K562 (cell line): Measurements from ENCODE around the gene RNF214. TPM values are rescaled to one million over a fixed set of nuclear protein-coding genes. Genes with fewer than 3 reads are reported as not detected.
"Not testable (repeated sequence)": the region's sequence is repeated elsewhere in the genome, so short reads cannot be mapped to it uniquely, and the experiment has no call there.

ENCODE experiments used
- ATAC-seq: fragments of 200-7000 bp; cut with Tn5 transposase; 3 replicates; pipeline ENCODE4 v1.9.1; 2020; ENCODE audit warnings: moderate library complexity
- BruUV-seq: library from RNA; stranded (reverse); fragments of 400-500 nt; replicated peaks from 2 replicates; lab custom pipeline; 2021; lab: Mats Ljungman, UMichigan
- CTCF ChIA-PET: fragments of 300-600 bp; formaldehyde crosslinking; extraction: SDS; loops from one replicate; lab custom pipeline; 2021; ENCODE audit warnings: low intra/inter-chr PET ratio; lab: Yijun Ruan, JAX
- POLR2A ChIA-PET: fragments of 300-600, 350-650 bp; sonication (Branson Sonifier 250); formaldehyde crosslinking; extraction: SDS; loops from one replicate; lab custom pipeline; 2021; ENCODE audit warnings: antibody characterized with exemption, inconsistent platforms; lab: Yijun Ruan, JAX
- DNase-seq, 4 experiments: peaks; one replicate each; pipeline versions ENCODE4 v3.0.0 to v3.0.0-alpha.2; 2011 to 2018; ENCODE audit warnings: low spot score in 3 of 4, mixed read lengths in 3 of 4; ENCODE audit errors: extremely low read depth in 1 of 4
- FAIRE-seq: peaks from 2 replicates; lab custom pipeline; 2011; peaks lifted over from hg19 to GRCh38; lab: Jason Lieb, UNC
- H2AFZ ChIP-seq: 2 replicates; pipeline ENCODE4 v1.6.0; 2011; ENCODE audit warnings: low read depth, low read length, control low read depth, inconsistent platforms
- H3K27ac ChIP-seq: fragments of 200-600 bp; 3 replicates; pipeline ENCODE4 v1.8.0; 2011; ENCODE audit warnings: low read depth, mild to moderate bottlenecking, control low read depth, inconsistent platforms, low read length, moderate library complexity, mixed read lengths; ENCODE audit errors: extremely low read depth
- H3K27me3 ChIP-seq, 2 experiments: fragments of 300-600 bp in 1 of 2; 2 replicates in 1 of 2; 3 replicates in 1 of 2; pipeline versions ENCODE4 v1.6.0 to v1.8.0; 2011; ENCODE audit warnings: inconsistent platforms in 2 of 2, low read length in 2 of 2, mild to moderate bottlenecking in 1 of 2, mixed read lengths in 1 of 2, moderate library complexity in 1 of 2; ENCODE audit not compliant: control insufficient read depth in 2 of 2, insufficient read depth in 2 of 2
- H3K36me3 ChIP-seq: fragments of 300-600 bp; 3 replicates; pipeline ENCODE4 v1.8.0; 2011; ENCODE audit warnings: mild to moderate bottlenecking, low read length, inconsistent platforms; ENCODE audit not compliant: control insufficient read depth, insufficient read depth
- H3K4me1 ChIP-seq, 2 experiments: fragments of 200-600 bp in 1 of 2; replicated peaks in 1 of 2; 2 replicates in 1 of 2; 3 replicates in 1 of 2; pipeline versions ENCODE4 v1.5.1 to v1.8.0; 2011; ENCODE audit warnings: inconsistent platforms in 2 of 2, low read length in 2 of 2, mild to moderate bottlenecking in 1 of 2, mixed read lengths in 1 of 2, moderate library complexity in 1 of 2; ENCODE audit not compliant: control insufficient read depth in 2 of 2, insufficient read depth in 2 of 2
- H3K4me2 ChIP-seq: 2 replicates; pipeline ENCODE4 v1.6.1; 2011; ENCODE audit warnings: low read length, control low read depth, inconsistent platforms, mixed read lengths; ENCODE audit not compliant: insufficient read depth
- H3K4me3 ChIP-seq: fragments of 200-600 bp; sonication (generic), shearing (Covaris generic); 2 replicates; pipeline ENCODE4 v1.5.1; 2016; ENCODE audit warnings: control low read depth, inconsistent platforms
- H3K79me2 ChIP-seq: fragments of 200-600 bp; 3 replicates; pipeline ENCODE4 v1.8.0; 2011; ENCODE audit warnings: low read length, inconsistent platforms; ENCODE audit not compliant: control insufficient read depth, insufficient read depth
- H3K9ac ChIP-seq, 2 experiments: 2 replicates each; pipeline versions ENCODE4 v1.6.0 to v1.6.1; 2011; ENCODE audit warnings: low read depth in 2 of 2, low read length in 2 of 2, control low read depth in 1 of 2, inconsistent platforms in 1 of 2, mild to moderate bottlenecking in 1 of 2, mixed read lengths in 1 of 2; ENCODE audit not compliant: insufficient read depth in 1 of 2
- H3K9me1 ChIP-seq: one replicate; pipeline ENCODE4 v1.6.0; 2011; ENCODE audit warnings: inconsistent platforms, mild to moderate bottlenecking, low read length, moderate library complexity; ENCODE audit not compliant: control insufficient read depth, insufficient read depth
- H3K9me3 ChIP-seq: replicated peaks from 2 replicates; pipeline ENCODE4 v1.5.1; 2011; ENCODE audit warnings: low read depth, low read length, inconsistent platforms; ENCODE audit not compliant: control insufficient read depth, insufficient read depth
- H4K20me1 ChIP-seq: replicated peaks from 2 replicates; pipeline ENCODE4 v1.6.1; 2011; ENCODE audit warnings: low read length, inconsistent platforms, mixed read lengths; ENCODE audit not compliant: control insufficient read depth, insufficient read depth
- WGBS: fragments of 100-300 bp; shearing (Covaris generic); methylation state at CpG from one replicate; pipeline ENCODE4 v1.1.6; 2016; ENCODE audit warnings: low coverage, mixed read lengths; ENCODE audit not compliant: insufficient coverage; ENCODE audit errors: missing lambda C conversion rate; 5-methylcytosine and 5-hydroxymethylcytosine counted together
- in situ Hi-C: fragments of 300-500 bp; cut with MboI; formaldehyde crosslinking; loops from 4 replicates; pipeline ENCODE4 v1.15.0; 2018; ENCODE audit warnings: inconsistent platforms, mixed read lengths
- intact Hi-C: fragments of 100-400 bp; cut with micrococcal nuclease; formaldehyde crosslinking; loops from 2 replicates; pipeline ENCODE4 v1.14.2; 2022
- polyA plus RNA-seq, 8 experiments: library from polyadenylated mRNA; depleted of rRNA in 4 of 8; stranded (reverse) in 5 of 8; unstranded in 3 of 8; fragments of >200 nt; fragmentation: Nextera tagmentation in 2 of 8; fragmentation: Illumina TruSeq in 1 of 8; extraction: Ambion mirVana in 2 of 8; extraction: Trizol in 1 of 8; gene quantifications; 2 replicates each; pipeline versions ENCODE4 v1.2.1 to v1.2.3, GENCODE V29; 2011 to 2014; ENCODE audit warnings: inconsistent platforms in 1 of 8, missing spikeins in 1 of 8
- total RNA-seq, 7 experiments: library from RNA; depleted of rRNA in 6 of 7; stranded (reverse); fragments of >200 nt in 6 of 7; fragmentation: Illumina TruSeq in 2 of 7; extraction: Trizol in 2 of 7; gene quantifications; 2 replicates each; pipeline versions ENCODE4 v1.2.1 to v1.2.3, GENCODE V29; 2011 to 2021; ENCODE audit warnings: low replicate concordance in 1 of 7

Gene RNF214
- total and polyA plus RNA-seq, 9 of the 15 experiments (the other 6 are each of a cell fraction or from before 2014, with no cell fraction given) = 6.6 to 24.8 (median 11.9) TPM

DNA sequence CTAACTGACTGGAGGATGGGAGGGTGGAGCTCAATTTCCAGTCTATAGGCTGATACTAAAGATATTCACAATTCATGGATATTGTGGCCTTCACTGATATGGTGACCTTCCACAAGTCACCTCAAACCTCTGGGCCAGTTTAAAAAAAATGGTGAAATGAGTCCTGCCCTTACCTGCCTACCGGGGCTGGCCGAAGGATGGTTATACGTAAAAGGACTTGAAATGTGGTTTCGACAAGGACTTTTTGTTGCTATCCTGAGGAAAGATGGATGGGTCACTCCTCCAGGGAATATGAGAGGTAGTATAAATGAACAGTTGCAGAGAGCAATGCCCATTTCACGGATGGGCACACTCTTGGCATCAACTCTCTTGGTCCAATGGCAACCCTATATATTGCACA is 25.0 kb upstream of the RNF214 start:
- H3K27me3 ChIP-seq, ATAC-seq, POLR2A ChIA-PET, H3K79me2 ChIP-seq, H4K20me1 ChIP-seq, H3K36me3 ChIP-seq, DNase-seq, H3K9me3 ChIP-seq, H3K9me1 ChIP-seq, H3K4me2 ChIP-seq, BruUV-seq, H3K27ac ChIP-seq, H2AFZ ChIP-seq, CTCF ChIA-PET, H3K4me3 ChIP-seq, H3K4me1 ChIP-seq, H3K9ac ChIP-seq, intact Hi-C loops: not testable (repeated sequence)
- in situ Hi-C loops = loop anchor here (5.0 kb wide), 1 partner anchor 70 kb away; no protein-coding TSS in a partner anchor
- WGBS = 79% methylated on average over 5 of the region's 5 CpGs
- peak; percentile 66 for FAIRE-seq

GRCh38 chr11:117208710-117209109 is 23.8 kb upstream of the RNF214 start:
- DNase-seq, BruUV-seq, H2AFZ ChIP-seq, ATAC-seq, H3K9me3 ChIP-seq, H3K27me3 ChIP-seq, H3K4me1 ChIP-seq, CTCF ChIA-PET, H3K4me2 ChIP-seq, H3K27ac ChIP-seq, H4K20me1 ChIP-seq, H3K4me3 ChIP-seq, POLR2A ChIA-PET, H3K79me2 ChIP-seq, intact Hi-C loops, H3K9ac ChIP-seq, H3K9me1 ChIP-seq: not testable (repeated sequence)
- peaks cover 20% of the 10 kb centered on the region; the same call in 2 of the 3 replicates for H3K36me3 ChIP-seq
- WGBS = 78% methylated on average over 5 of the region's 13 CpGs
- in situ Hi-C loops = loop anchor here (5.0 kb wide), 1 partner anchor 71 kb away; no protein-coding TSS in a partner anchor
- FAIRE-seq = peak; percentile 26

DNA sequence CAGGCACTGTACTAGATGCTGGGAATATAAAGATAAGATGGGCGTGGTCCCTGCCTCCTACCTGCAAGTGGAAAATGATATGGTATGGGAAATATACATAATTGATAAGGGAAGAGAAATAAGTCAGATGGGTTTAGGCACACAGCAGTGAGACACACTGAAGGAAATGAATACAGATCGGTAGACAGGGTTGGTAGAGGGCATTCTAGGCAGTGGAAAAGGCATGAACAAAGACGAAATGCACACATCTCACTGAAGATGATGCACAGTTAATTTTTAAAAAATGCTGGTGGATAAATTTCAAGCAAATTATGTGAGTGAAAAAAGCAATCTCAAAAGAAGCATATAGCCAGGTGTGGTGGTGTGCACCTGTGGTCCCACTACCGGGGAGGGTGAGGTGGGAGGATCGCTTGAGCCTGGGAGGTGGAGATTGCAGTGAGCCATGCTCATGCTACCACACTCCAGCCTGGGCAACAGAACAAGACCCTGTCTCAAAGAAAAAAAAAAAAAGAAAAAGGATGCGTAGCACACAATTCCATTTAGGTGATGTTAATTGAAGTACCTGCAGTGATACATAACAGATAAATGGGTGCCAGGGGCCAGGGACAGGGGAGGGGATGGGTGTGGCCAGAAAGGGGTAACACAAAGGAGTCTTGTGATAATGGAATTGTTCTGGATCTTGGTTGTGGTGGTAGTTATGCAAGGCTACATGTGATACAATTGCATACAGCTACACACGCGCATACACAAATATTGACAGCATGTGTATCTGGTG is 22.9 kb upstream of the RNF214 start:
- H3K27me3 ChIP-seq, H3K9me1 ChIP-seq, ATAC-seq, DNase-seq, H3K4me3 ChIP-seq, H3K4me1 ChIP-seq, BruUV-seq, CTCF ChIA-PET, H2AFZ ChIP-seq, intact Hi-C loops, FAIRE-seq, H4K20me1 ChIP-seq, H3K4me2 ChIP-seq, H3K27ac ChIP-seq, H3K9ac ChIP-seq, H3K9me3 ChIP-seq, H3K79me2 ChIP-seq: not testable (repeated sequence)
- H3K36me3 ChIP-seq = peaks cover 24% of the 10 kb centered on the region; the same call in 2 of the 3 replicates
- WGBS = 77% methylated on average over 5 of the region's 8 CpGs
- in situ Hi-C loops = loop anchor here (5.0 kb wide), 1 partner anchor 72 kb away; no protein-coding TSS in a partner anchor
- POLR2A ChIA-PET = interaction anchor here (1.2 kb wide), 1 partner anchor 11 kb away, joined by 3 read pairs; no protein-coding TSS in a partner anchor
